Lung (tissue), 12 donors: Measurements from ENCODE around the gene TRIM47. TPM values are rescaled to one million over a fixed set of nuclear protein-coding genes. Genes with fewer than 3 reads are reported as not detected.

Source experiments
- ATAC-seq: fragments of 200-7000 bp; cut with Tn5 transposase; one replicate; pipeline ENCODE4 v1.9.1; 2020; ENCODE audit warnings: moderate number of reproducible peaks; ENCODE audit not compliant: insufficient read depth, low FRiP score
- DNase-seq, 3 donors: peaks; one replicate each; pipeline ENCODE4 v3.0.0-alpha.2; 2013 to 2017
- H3K27ac ChIP-seq, 2 donors: one replicate each; pipeline ENCODE4 v1.5.1; 2013; ENCODE audit warnings: mild to moderate bottlenecking in 2 of 2, moderate library complexity in 2 of 2, control low read depth in 1 of 2, inconsistent platforms in 1 of 2, low read depth in 1 of 2, low read length in 1 of 2
- H3K27me3 ChIP-seq, 3 donors: one replicate each; pipeline ENCODE4 v1.5.1; 2013; ENCODE audit warnings: low read length in 2 of 3; ENCODE audit not compliant: control insufficient read depth in 3 of 3, insufficient read depth in 3 of 3
- H3K36me3 ChIP-seq, 4 donors: one replicate each; pipeline ENCODE4 v1.5.1; 2013; ENCODE audit warnings: low read length in 4 of 4, mild to moderate bottlenecking in 1 of 4, moderate library complexity in 1 of 4; ENCODE audit not compliant: control insufficient read depth in 4 of 4, insufficient read depth in 4 of 4
- H3K4me1 ChIP-seq, 5 donors: one replicate each; pipeline ENCODE4 v1.5.1; 2013; ENCODE audit warnings: low read length in 5 of 5, mild to moderate bottlenecking in 2 of 5, moderate library complexity in 1 of 5; ENCODE audit not compliant: control insufficient read depth in 5 of 5, insufficient read depth in 5 of 5
- H3K4me3 ChIP-seq: one replicate; pipeline ENCODE4 v1.5.1; 2013; ENCODE audit warnings: mild to moderate bottlenecking, control low read depth, moderate library complexity
- H3K9ac ChIP-seq, 2 donors: one replicate each; pipeline ENCODE4 v1.5.1; 2013; ENCODE audit warnings: low read length in 2 of 2, control low read depth in 1 of 2; ENCODE audit not compliant: insufficient read depth in 1 of 2
- H3K9me3 ChIP-seq, 4 donors: one replicate each; pipeline ENCODE4 v1.5.1; 2013; ENCODE audit warnings: low read length in 3 of 4, mild to moderate bottlenecking in 1 of 4, moderate library complexity in 1 of 4; ENCODE audit not compliant: control insufficient read depth in 4 of 4, insufficient read depth in 3 of 4
- CTCF ChIP-seq: IDR thresholded peaks from 2 replicates; pipeline ENCODE4 v1.5.1; 2012; ENCODE audit warnings: mild to moderate bottlenecking; ENCODE audit errors: control extremely low read depth, extremely low read depth
- WGBS, 2 donors: extraction: QIAGEN DNeasy Blood & Tissue Kit; methylation state at CpG; one replicate each; pipeline ENCODE4 v1.1.7; 2013; 5-methylcytosine and 5-hydroxymethylcytosine counted together
- polyA plus RNA-seq, 2 donors: library from polyadenylated mRNA; stranded (reverse); fragments of 200-250 nt; gene quantifications; one replicate each; pipeline ENCODE4 v1.2.1, GENCODE V29; 2013
- total RNA-seq, 2 donors: library from RNA; depleted of rRNA in 1 of 2; stranded (reverse); fragments of >200 nt in 1 of 2; gene quantifications; one replicate each; pipeline ENCODE4 v1.2.1, GENCODE V29; 2014 to 2021
- donor health status: control.
- donor health status: control.
- donor health status: Bipolar disorder and iron deficiency.
- donor health status: healthy.
- donor health status: DM: yes; HTN: yes; CAD: no.

Gene TRIM47
- total and polyA plus RNA-seq, 4 donors, result 22.9 to 78.3 (median 28.0) TPM

DNA sequence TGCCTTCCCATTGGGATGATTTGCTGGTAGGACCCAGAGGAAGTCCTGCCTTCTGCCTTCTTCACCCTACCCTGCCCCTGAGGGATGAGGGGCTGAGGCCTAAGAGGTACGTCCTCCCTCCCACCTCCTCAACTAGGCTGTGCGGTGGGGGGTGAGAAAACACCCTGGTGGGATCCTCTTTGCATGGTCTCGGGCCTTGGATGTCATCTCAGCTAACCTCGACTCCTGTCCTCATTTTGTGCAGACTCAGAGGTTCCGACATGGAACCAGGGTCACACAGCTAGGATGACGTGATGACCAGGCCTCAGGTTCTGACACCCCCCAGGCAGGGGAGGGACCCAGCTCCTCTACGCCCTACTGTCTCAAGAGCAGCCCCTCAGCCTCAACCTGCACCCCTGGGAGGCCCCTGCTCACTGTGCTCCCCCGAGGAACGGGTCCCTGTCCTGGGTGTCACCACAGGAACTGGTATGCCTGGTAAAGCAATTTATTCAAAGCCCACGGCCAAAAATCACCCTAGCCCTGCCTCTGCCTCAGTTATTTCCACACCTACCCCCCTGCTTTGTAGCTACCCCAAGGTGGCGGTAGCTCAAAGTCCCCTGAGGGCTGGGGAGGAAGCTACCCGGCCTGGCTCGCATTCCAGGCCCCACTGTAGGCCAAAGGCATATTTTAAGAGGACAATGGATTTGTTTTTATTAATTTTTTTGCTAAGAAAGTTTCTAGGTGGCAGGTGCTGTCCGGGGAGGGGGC, 51.6 kb downstream of the TRIM47 start:
- no peak for ATAC-seq
- Histone ChIP-seq H3K4me1 (peaks cover 0 to 18% (median 2%) of the 10 kb centered on the region in 5 donors), H3K27me3 (no peaks in the 10 kb centered on the region), H3K27ac (peak overlapping the region; percentile 78 to 80), H3K9ac (no peak overlapping the region), H3K4me3 (no peak overlapping the region), H3K9me3 (no peaks in the 10 kb centered on the region), H3K36me3 (peaks cover 0 to 59% (median 13%) of the 10 kb centered on the region in 4 donors)
- DNase-seq, result no peak
- no peak for TF ChIP-seq CTCF
- WGBS, 2 donors, result 72 to 79% methylated on average over 14 of the region's 14 CpGs

GRCh38 chr17:75825748-75826370, 52.5 kb downstream of the TRIM47 start:
- Histone ChIP-seq H3K36me3 (peaks cover 0 to 65% (median 16%) of the 10 kb centered on the region in 4 donors), H3K27ac (peak overlapping the region in 1 of 2 donors; percentile 38)

GRCh38 chr17:75825149-75825552, 53.2 kb downstream of the TRIM47 start:
- DNase-seq (peak in 2 of 3 donors; percentile 32 to 54), ATAC-seq (no peak)
- Histone ChIP-seq H3K4me3 (no peak overlapping the region), H3K9ac (no peak overlapping the region), H3K27me3 (no peaks in the 10 kb centered on the region), H3K4me1 (peaks cover 0 to 18% (median 2%) of the 10 kb centered on the region in 5 donors), H3K9me3 (no peaks in the 10 kb centered on the region), H3K36me3 (peaks cover 0 to 65% (median 18%) of the 10 kb centered on the region in 4 donors), H3K27ac (no peak overlapping the region)
- 90 to 93% methylated on average over 13 of the region's 13 CpGs for WGBS, 2 donors
- no peak for TF ChIP-seq CTCF

More at GRCh38 chr17:75825748-75826370, 52.5 kb downstream of the TRIM47 start:
- no peaks in the 10 kb centered on the region for H3K27me3 ChIP-seq
- no peak for TF ChIP-seq CTCF
- no peak overlapping the region for H3K4me3 ChIP-seq
- no peak for DNase-seq
- H3K4me1 ChIP-seq, result peaks cover 0 to 18% (median 2%) of the 10 kb centered on the region in 5 donors
- no peaks in the 10 kb centered on the region for H3K9me3 ChIP-seq
- WGBS, 2 donors, result 89 to 90% methylated on average over 12 of the region's 12 CpGs
- no peak for ATAC-seq
- H3K9ac ChIP-seq, result no peak overlapping the region
